Stimulated activated naive CD8-positive, alpha-beta T cell treated with anti-CD3 and anti-CD28 coated beads, Interleukin-15, Interleukin-2, amounts not matched to agents 100 ng/mL and 50 ng/mL, for 24 hours (primary cell): ENCODE measurements around the gene LHCGR.
"Not testable (repeated sequence)": the region's sequence is repeated elsewhere in the genome, so short reads cannot be mapped to it uniquely, and the experiment has no call there.

Experiments
- H3K27ac Mint-ChIP-seq: one replicate; pipeline ENCODE4 v1.8.0; 2021; ENCODE audit warnings: mild to moderate bottlenecking, mixed read lengths
- H3K27me3 Mint-ChIP-seq: one replicate; pipeline ENCODE4 v1.8.0; 2021; ENCODE audit warnings: mixed read lengths
- H3K36me3 Mint-ChIP-seq: one replicate; pipeline ENCODE4 v1.8.0; 2021; ENCODE audit warnings: low read depth, mixed read lengths
- H3K4me1 Mint-ChIP-seq: one replicate; pipeline ENCODE4 v1.8.0; 2021; ENCODE audit warnings: low read depth, mixed read lengths
- H3K4me3 Mint-ChIP-seq: one replicate; pipeline ENCODE4 v1.8.0; 2021; ENCODE audit warnings: mild to moderate bottlenecking, mixed read lengths
- H3K9me3 Mint-ChIP-seq: one replicate; pipeline ENCODE4 v1.8.0; 2021; ENCODE audit warnings: mixed read lengths

The LHCGR gene

DNA sequence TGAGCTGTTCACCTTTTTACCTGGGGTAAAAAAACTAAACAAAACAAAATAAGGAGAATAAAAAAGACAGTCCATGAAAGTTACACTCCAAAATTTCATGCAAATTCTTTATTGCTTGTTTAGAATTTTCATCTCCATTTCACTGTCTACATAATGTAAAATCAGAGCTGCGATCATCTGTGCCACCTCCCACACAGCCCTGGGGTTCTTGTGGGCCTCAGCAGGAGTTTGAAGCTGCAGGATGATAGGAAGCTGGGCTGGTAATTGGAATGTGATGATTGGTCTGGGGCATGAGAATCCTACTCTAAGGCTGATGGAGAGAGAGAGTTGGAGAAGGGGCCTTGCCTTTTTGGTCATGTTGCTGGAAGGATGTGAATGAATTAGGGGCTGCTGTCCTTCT is 4.2 kb upstream of the LHCGR start:
- Mint-ChIP-seq H3K9me3 (no peaks in the 10 kb centered on the region), H3K4me1 (no peaks in the 10 kb centered on the region), H3K27ac (no peak overlapping the region), H3K27me3 (peaks cover 24% of the 10 kb centered on the region), H3K4me3 (no peak overlapping the region), H3K36me3 (no peaks in the 10 kb centered on the region)

DNA sequence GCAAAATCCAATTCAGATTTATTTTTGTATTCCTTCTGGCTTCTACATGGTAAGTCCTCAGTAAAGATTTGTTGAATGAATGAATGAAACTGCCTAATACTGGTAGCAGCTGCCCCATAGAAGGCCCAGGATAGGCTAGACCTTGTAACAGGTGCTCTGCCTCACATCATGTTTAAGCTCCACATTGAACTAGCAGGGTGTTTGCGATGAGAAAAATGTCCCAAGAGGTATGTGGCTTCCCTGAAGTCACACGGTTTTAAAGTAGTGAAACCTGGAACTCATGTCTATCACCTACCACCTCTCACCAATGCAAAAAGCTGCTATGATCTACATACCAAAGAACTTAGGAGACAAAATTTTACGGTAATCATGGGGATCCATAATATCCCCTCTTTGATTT is 765 bp upstream of the LHCGR start:
- H3K4me1 Mint-ChIP-seq, result no peaks in the 10 kb centered on the region
- no peak overlapping the region for H3K4me3 Mint-ChIP-seq

DNA sequence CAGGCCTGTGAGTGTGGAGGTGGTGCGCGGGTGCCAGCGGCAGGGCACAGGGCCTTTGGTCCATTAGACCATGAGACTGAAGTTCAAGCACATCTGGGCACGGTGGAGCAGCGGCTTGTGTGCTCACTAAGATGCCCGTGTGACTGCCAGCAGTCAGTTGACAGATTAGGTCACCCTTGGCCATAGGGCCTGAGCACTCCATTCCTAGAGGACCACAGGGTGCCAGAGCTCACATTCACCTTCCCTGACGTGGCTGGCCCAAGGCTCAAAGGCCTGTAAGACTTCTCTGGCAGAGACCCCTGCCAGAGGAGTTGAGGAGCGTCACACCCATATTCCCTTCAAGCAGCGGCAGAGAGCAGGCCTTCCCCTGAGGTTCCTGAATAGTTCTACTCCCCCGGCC is 650 bp downstream of the LHCGR start:
- no peak overlapping the region for H3K27ac Mint-ChIP-seq
- no peaks in the 10 kb centered on the region for H3K36me3 Mint-ChIP-seq
- no peaks in the 10 kb centered on the region for H3K9me3 Mint-ChIP-seq
- no peak overlapping the region for H3K4me3 Mint-ChIP-seq
- H3K27me3 Mint-ChIP-seq, result peaks cover 28% of the 10 kb centered on the region
- H3K4me1 Mint-ChIP-seq, result peaks cover 3% of the 10 kb centered on the region

More for the DNA sequence above, 765 bp upstream of the LHCGR start:
- Mint-ChIP-seq H3K27me3 (peaks cover 28% of the 10 kb centered on the region), H3K27ac (no peak overlapping the region), H3K36me3 (no peaks in the 10 kb centered on the region), H3K9me3 (no peaks in the 10 kb centered on the region)

DNA sequence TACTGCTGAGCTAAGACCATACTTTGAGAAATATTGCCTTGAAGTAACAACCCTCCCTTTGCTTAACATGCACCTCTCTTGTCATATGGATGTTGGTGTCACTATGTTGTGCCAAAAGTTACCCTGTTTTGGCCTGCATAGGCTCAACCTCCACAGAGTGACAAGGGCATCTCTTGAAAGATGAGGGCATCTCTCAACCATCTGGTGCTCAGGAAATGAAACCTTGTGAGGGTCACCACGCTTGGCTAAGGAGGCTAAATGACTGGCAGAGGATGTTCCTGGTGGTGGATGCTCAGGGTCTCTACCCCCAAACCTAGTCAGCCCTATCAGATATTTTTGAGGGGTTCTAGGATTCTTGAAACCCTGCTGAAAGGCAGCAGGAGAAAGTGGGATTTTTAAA is 2.3 kb downstream of the LHCGR start:
- peaks cover 3% of the 10 kb centered on the region for H3K4me1 Mint-ChIP-seq
- H3K36me3 Mint-ChIP-seq, result no peaks in the 10 kb centered on the region
- H3K4me3 Mint-ChIP-seq, result no peak overlapping the region
- no peaks in the 10 kb centered on the region for H3K9me3 Mint-ChIP-seq
- no peak overlapping the region for H3K27ac Mint-ChIP-seq
- peaks cover 28% of the 10 kb centered on the region for H3K27me3 Mint-ChIP-seq

DNA sequence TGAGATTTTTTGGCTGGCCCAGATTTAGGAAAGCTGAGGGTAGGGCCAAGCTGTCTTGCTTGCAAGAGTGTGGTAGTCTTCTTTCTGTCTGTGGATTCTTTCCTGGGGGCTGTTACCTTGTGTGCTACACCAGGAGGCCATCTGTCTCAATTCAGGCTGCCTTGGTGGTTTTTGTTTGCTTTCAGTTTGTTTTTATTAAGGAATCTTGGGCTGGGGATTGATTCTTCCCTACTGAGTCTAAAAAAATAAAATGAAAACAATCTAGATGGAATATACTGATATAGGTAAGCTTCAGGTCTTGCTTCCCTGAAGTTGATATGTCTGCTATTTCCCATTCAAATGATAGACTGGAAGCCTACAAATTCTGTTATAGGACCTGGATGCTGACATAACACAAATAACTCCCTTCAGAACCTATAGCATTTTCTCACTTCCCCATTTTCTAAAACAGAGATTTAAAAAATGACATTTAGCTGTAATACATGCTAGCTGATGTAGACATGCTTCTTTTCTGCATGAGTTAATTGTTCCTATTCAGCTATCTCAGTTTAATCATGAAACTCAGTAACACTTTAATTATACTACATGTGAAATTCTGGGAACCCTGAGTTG is 5.3 kb downstream of the LHCGR start:
- Mint-ChIP-seq H3K9me3 (no peaks in the 10 kb centered on the region), H3K4me1 (peaks cover 3% of the 10 kb centered on the region), H3K36me3 (no peaks in the 10 kb centered on the region), H3K27ac (no peak overlapping the region), H3K4me3 (no peak overlapping the region), H3K27me3 (peaks cover 9% of the 10 kb centered on the region)

DNA sequence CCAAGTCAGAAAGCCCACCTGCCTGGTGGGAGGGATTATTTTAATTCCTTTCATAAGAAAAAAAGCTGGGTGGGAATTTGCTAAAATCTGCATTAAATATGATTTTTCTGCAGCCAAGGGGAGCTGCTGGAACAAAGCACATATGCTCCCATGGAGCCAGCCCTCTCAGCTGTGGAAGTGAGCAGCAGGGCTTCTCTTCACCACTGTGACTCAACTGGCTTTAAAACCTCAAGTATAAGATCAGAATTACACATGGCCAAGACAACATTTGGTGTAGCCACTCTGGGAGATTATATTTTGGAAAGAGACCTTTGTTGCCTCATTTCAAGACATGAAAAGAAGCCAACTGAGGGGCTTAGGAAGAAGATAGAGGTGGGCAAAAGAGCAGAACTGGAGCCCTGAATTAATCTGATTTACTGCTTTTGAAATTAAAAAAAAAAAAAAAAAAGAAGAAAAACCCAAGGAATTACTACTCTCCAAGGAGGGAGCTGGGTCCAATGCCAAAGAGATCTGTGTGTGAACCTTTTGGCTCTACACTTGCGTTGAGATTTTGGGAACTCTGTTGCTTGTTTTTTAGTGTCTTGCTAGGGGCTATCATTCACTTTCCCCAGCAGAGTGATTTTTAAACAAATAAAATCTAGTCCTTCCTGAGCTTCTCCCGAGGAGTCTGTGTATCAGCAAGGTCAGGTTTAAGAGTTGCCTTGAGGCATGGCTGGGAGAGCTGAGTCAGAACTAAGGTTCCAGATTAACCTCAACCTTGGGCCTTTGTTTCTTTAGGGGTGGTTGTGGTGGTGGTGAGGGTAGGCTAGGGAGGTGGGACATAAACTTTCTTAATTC is 6.0 kb downstream of the LHCGR start:
- H3K27me3 Mint-ChIP-seq, result peaks cover 3% of the 10 kb centered on the region
- H3K9me3 Mint-ChIP-seq, result no peaks in the 10 kb centered on the region
- no peak overlapping the region for H3K4me3 Mint-ChIP-seq
- H3K36me3 Mint-ChIP-seq, result no peaks in the 10 kb centered on the region
- no peak overlapping the region for H3K27ac Mint-ChIP-seq
- peaks cover 3% of the 10 kb centered on the region for H3K4me1 Mint-ChIP-seq

DNA sequence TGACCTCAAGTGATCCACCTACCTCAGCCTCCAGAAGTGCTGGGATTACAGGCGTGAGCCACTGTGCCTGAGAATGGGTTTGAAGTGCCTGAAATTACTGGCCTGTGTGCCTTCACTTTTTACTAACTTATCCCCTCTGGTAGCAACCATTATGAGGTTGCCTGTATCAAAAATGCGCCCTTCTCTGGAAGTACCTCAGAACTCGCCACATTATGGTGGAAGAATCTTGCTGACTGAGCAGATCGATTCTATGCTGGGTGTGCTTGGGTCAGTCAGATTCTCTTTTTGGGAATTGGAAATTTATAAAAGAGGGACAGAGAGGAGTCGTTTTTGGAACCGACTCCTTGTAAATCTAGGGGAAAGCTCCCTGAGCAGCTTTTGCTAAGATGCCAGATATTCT is 8.2 kb downstream of the LHCGR start:
- Mint-ChIP-seq H3K4me1 (peaks cover 3% of the 10 kb centered on the region), H3K27me3 (no peaks in the 10 kb centered on the region), H3K27ac (no peak overlapping the region), H3K36me3 (no peaks in the 10 kb centered on the region), H3K4me3 (no peak overlapping the region), H3K9me3 (no peaks in the 10 kb centered on the region)

DNA sequence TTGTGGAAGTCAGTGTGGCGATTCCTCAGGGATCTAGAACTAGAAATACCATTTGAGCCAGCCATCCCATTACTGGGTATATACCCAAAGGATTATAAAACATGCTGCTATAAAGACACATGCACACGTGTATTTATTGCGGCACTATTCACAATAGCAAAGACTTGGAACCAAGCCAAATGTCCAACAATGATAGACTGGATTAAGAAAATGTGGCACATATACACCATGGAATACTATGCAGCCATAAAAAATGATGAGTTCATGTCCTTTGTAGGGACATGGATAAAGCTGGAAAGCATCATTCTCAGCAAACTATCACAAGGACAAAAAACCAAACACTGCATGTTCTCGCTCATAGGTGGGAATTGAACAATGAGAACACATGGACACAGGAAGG is 16.3 kb downstream of the LHCGR start:
- H3K36me3 Mint-ChIP-seq, H3K27me3 Mint-ChIP-seq, H3K9me3 Mint-ChIP-seq, H3K4me1 Mint-ChIP-seq, H3K27ac Mint-ChIP-seq, H3K4me3 Mint-ChIP-seq: not testable (repeated sequence)

DNA sequence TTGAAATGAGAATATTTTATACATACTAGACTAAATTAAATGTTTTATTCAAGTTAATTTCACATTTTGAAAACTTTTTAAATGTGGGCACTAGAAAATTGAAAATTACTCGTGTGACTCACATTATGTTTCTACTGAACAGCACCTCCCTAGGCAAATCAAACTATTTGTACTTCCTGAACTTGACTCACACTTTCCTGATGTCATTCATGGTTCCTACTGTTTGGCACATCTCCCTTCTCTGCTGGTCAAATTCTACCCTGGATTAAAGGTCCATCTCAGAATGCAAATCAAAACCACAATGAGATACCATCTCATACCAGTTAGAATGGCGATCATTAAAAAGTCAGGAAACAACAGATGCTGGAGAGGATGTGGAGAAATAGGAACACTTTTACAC is 16.7 kb downstream of the LHCGR start:
- Mint-ChIP-seq H3K27ac (no peak overlapping the region), H3K4me3 (no peak overlapping the region), H3K36me3 (no peaks in the 10 kb centered on the region), H3K4me1 (no peaks in the 10 kb centered on the region), H3K9me3 (peaks cover 3% of the 10 kb centered on the region), H3K27me3 (peaks cover 7% of the 10 kb centered on the region)

DNA sequence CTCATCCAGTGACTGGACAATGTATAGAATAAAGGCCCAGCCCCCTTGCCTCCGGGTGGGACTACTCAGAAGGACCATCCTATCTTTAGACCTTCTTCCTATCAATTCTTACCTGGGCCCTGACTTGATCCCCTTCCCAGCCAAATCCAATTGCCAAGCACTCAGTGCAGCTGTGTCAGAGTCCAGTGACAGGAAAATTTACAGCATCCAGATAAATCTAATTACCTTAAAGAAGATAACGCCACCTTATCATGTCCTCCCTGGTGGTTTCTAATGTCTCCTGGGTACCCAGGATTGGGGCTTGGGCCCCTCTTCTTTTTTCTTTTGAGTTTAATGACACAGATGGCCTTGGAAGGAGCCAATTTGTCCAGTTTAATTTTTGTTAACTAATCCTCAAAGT is 19.3 kb downstream of the LHCGR start:
- no peaks in the 10 kb centered on the region for H3K36me3 Mint-ChIP-seq
- no peak overlapping the region for H3K4me3 Mint-ChIP-seq
- H3K27ac Mint-ChIP-seq, result no peak overlapping the region
- H3K9me3 Mint-ChIP-seq, result peaks cover 3% of the 10 kb centered on the region
- H3K4me1 Mint-ChIP-seq, result no peaks in the 10 kb centered on the region
- peaks cover 12% of the 10 kb centered on the region for H3K27me3 Mint-ChIP-seq

DNA sequence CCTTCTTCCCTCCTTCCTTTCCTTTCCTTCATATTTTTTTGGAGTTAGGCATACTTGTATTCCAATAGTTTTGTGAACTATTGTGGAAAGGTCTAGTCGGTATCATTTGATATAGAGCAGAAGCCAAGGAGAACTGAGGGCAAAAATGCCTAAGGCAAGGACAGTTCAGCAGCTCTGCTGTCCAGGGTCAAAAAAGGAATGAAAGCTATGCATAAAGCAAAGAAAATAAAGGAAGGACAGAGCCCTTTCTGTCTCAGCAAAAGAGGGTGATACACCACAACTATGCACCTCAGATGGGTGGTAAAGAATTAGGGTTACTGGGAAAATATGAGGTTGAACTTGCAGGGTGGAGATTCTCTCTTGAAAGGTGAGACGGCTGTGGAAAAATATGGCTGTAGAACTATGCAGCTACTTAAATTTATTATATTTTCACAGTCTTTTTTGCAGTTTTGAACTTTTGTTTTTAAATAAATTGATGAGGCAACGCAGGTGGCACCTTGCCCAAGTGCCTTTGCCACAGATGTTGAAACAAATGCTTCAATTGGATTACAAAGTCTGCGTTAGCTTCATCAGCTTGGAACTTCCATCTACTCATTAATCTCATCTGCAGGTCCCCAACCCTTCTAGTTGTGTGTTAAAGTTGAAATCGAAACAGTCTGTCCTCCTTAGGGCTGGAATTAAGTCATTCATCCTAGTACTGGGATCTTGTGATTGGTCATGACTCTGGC is 20.8 kb downstream of the LHCGR start:
- H3K4me3 Mint-ChIP-seq, result no peak overlapping the region
- H3K27me3 Mint-ChIP-seq, result peaks cover 12% of the 10 kb centered on the region
- no peak overlapping the region for H3K27ac Mint-ChIP-seq
- peaks cover 3% of the 10 kb centered on the region for H3K9me3 Mint-ChIP-seq
- no peaks in the 10 kb centered on the region for H3K36me3 Mint-ChIP-seq
- H3K4me1 Mint-ChIP-seq, result no peaks in the 10 kb centered on the region

DNA sequence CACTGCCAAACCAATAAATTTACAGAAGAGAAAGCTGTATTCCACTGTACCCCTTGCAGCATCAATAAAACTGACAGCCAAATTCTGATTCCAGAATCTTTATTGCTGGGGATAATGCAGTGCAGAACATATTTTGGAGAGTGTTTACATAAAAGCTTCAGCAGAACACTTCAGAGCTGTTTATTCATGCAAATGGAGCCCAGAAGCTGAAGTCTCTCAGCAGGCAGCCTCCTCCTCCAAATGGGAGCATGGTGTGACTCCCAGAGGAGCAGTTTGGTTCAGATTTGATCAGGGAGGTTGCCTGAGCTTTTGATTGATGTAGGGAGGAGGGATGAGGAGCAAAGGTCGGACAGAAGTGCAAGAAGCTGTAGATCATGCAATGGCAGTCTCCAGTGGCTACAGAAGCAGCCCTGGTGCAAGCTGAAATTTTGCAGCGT is 22.4 kb downstream of the LHCGR start:
- peaks cover 11% of the 10 kb centered on the region for H3K27me3 Mint-ChIP-seq
- no peaks in the 10 kb centered on the region for H3K4me1 Mint-ChIP-seq
- no peak overlapping the region for H3K27ac Mint-ChIP-seq
- no peak overlapping the region for H3K4me3 Mint-ChIP-seq
- H3K9me3 Mint-ChIP-seq, result no peaks in the 10 kb centered on the region
- no peaks in the 10 kb centered on the region for H3K36me3 Mint-ChIP-seq

DNA sequence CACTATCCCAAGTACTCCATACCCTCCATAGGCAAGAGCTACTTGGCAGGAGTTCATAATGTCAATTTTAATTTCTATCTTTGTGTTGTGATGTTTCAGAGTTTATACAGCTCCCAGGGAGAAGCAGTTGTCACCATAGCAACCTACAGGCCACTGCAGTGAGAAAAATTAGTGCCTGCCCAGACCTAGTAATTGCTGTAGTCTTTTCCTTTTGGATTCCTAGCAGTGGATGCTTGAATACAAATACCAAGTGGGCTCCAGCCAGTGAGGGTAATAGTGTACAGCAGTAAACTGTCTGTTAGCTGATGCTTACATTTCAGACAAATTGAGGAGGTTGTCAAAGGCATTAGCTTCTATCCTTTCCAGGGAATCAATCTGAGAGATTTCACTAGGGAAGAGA is 26.7 kb downstream of the LHCGR start:
- no peak overlapping the region for H3K4me3 Mint-ChIP-seq
- no peaks in the 10 kb centered on the region for H3K4me1 Mint-ChIP-seq
- H3K9me3 Mint-ChIP-seq, result no peaks in the 10 kb centered on the region
- H3K27ac Mint-ChIP-seq, result no peak overlapping the region
- H3K27me3 Mint-ChIP-seq, result peaks cover 8% of the 10 kb centered on the region
- H3K36me3 Mint-ChIP-seq, result no peaks in the 10 kb centered on the region

DNA sequence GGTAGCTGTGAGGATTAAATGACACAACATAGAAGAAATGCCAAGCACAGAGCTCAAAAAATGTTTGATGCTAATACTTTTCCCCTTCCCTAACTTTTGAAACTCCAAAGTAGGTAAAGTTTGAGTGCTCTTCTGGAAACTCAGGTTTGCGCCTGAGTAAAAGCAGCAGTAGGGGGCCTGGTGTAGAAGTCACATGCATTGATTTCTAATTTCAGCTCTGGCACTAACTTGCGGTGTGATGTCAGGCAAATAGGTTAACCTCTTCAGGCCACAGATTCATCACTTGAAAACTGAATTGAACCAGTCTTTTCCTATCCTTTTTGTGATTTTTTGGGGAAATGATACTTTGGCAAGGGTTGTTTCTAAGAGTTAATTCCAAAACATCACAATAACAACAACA is 27.2 kb downstream of the LHCGR start:
- H3K4me1 Mint-ChIP-seq, result no peaks in the 10 kb centered on the region
- no peaks in the 10 kb centered on the region for H3K36me3 Mint-ChIP-seq
- H3K4me3 Mint-ChIP-seq, result no peak overlapping the region
- H3K27ac Mint-ChIP-seq, result no peak overlapping the region
- peaks cover 8% of the 10 kb centered on the region for H3K27me3 Mint-ChIP-seq
- H3K9me3 Mint-ChIP-seq, result no peaks in the 10 kb centered on the region

DNA sequence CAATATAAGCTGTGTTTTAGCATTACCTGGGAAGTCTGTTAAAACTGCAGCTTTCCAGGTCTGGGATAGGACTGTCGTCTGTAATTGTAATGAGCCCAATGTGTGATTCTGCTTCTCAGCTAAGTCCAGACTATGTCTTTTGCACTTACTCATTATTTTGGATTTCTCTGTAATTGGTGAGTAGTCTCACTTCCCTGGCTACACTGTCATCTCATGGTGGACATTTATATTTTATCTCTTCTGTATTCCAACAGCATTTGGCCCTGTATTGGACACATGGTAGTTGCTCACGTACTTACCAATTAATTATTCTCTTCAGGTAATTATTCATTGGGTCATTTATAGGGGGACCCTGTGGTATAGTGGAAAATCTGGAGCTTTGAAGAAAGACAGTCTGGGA is 28.0 kb downstream of the LHCGR start:
- H3K4me1 Mint-ChIP-seq, result no peaks in the 10 kb centered on the region
- H3K9me3 Mint-ChIP-seq, result no peaks in the 10 kb centered on the region
- H3K4me3 Mint-ChIP-seq, result no peak overlapping the region

More for the DNA sequence above, 28.0 kb downstream of the LHCGR start:
- Mint-ChIP-seq H3K36me3 (no peaks in the 10 kb centered on the region), H3K27me3 (peaks cover 8% of the 10 kb centered on the region), H3K27ac (no peak overlapping the region)
